H1 (cell line): ENCODE measurements around the gene ZDHHC16. TPM values are rescaled to one million over a fixed set of nuclear protein-coding genes. Genes with fewer than 3 reads are reported as not detected.

Source experiments
- CTCF ChIA-PET: fragments of 300-600 bp; sonication (Branson Sonifier 250); formaldehyde crosslinking; loops from one replicate; lab custom pipeline; 2021; ENCODE audit not compliant: partially characterized antibody; lab: Charles Lee
- POLR2A ChIA-PET: fragments of 300-600 bp; sonication (Branson Sonifier 250); formaldehyde crosslinking; loops from one replicate; lab custom pipeline; 2021; ENCODE audit warnings: inconsistent platforms; ENCODE audit not compliant: partially characterized antibody; lab: Charles Lee
- DNase-seq, 2 experiments: peaks; one replicate each; pipeline versions ENCODE4 v3.0.0 to v3.0.0-alpha.2; 2010 to 2022; ENCODE audit warnings: low spot score in 2 of 2, low read depth in 1 of 2, mixed read lengths in 1 of 2
- FAIRE-seq: peaks from 2 replicates; lab custom pipeline; 2011; peaks lifted over from hg19 to GRCh38; lab: Jason Lieb, UNC
- H2AFZ ChIP-seq: 2 replicates; pipeline ENCODE4 v1.8.1; 2012; ENCODE audit warnings: low read length, inconsistent platforms
- H2AK5ac ChIP-seq: 2 replicates; pipeline ENCODE4 v1.6.1; 2013; ENCODE audit warnings: low read depth, low read length
- H2BK120ac ChIP-seq: replicated peaks from 2 replicates; pipeline ENCODE3; 2013; ENCODE audit warnings: low read depth, low read length, inconsistent platforms
- H2BK12ac ChIP-seq: 2 replicates; pipeline ENCODE4 v1.6.1; 2013; ENCODE audit warnings: low read depth, low read length
- H2BK15ac ChIP-seq: 2 replicates; pipeline ENCODE4 v1.6.1; 2013; ENCODE audit warnings: low read length
- H2BK20ac ChIP-seq: 2 replicates; pipeline ENCODE4 v1.6.1; 2013; ENCODE audit warnings: low read length
- H2BK5ac ChIP-seq: 2 replicates; pipeline ENCODE4 v1.6.1; 2013; ENCODE audit warnings: low read depth, low read length
- H3K14ac ChIP-seq: 2 replicates; pipeline ENCODE4 v1.6.1; 2013; ENCODE audit warnings: inconsistent platforms; ENCODE audit not compliant: insufficient read length
- H3K18ac ChIP-seq: 2 replicates; pipeline ENCODE4 v1.6.1; 2013; ENCODE audit warnings: low read length; ENCODE audit errors: extremely low read depth
- H3K23ac ChIP-seq: 2 replicates; pipeline ENCODE4 v1.6.1; 2013; ENCODE audit warnings: inconsistent platforms; ENCODE audit not compliant: insufficient read length
- H3K23me2 ChIP-seq: 2 replicates; pipeline ENCODE4 v1.6.1; 2013; ENCODE audit warnings: low read depth, low read length
- H3K27ac ChIP-seq: 2 replicates; pipeline ENCODE4 v1.6.1; 2011; ENCODE audit warnings: low read depth, low read length, inconsistent platforms
- H3K27me3 ChIP-seq, 4 experiments: replicated peaks in 1 of 4; 1 replicate in 1 of 4; 2 replicates in 3 of 4; pipeline versions ENCODE4 v1.6.1 to v1.8.1; 2011 to 2013; ENCODE audit warnings: low read length in 3 of 4, mild to moderate bottlenecking in 3 of 4, inconsistent platforms in 2 of 4, mixed read lengths in 2 of 4, moderate library complexity in 1 of 4; ENCODE audit not compliant: control insufficient read depth in 3 of 4, insufficient read depth in 3 of 4; ENCODE audit errors: extremely low read depth in 1 of 4
- H3K36me3 ChIP-seq, 4 experiments: 2 replicates each; pipeline versions ENCODE4 v1.6.1 to v1.8.1; 2011 to 2013; ENCODE audit warnings: mild to moderate bottlenecking in 4 of 4, low read length in 3 of 4, moderate library complexity in 2 of 4, control low read depth in 1 of 4, inconsistent platforms in 1 of 4; ENCODE audit not compliant: insufficient read depth in 4 of 4, control insufficient read depth in 2 of 4
- H3K4ac ChIP-seq: replicated peaks from 2 replicates; pipeline ENCODE3; 2013; ENCODE audit warnings: low read length, low read depth, mixed read lengths, inconsistent platforms; ENCODE audit not compliant: insufficient read length
- H3K4me1 ChIP-seq, 4 experiments: replicated peaks in 1 of 4; 1 replicate in 1 of 4; 2 replicates in 3 of 4; pipeline versions ENCODE4 v1.6.1 to v1.8.1; 2011 to 2013; ENCODE audit warnings: low read length in 3 of 4, inconsistent platforms in 2 of 4, mixed read lengths in 1 of 4; ENCODE audit not compliant: insufficient read depth in 4 of 4, control insufficient read depth in 3 of 4
- H3K4me2 ChIP-seq, 2 experiments: 2 replicates each; pipeline versions ENCODE4 v1.6.1 to v1.8.1; 2011 to 2013; ENCODE audit warnings: low read depth in 2 of 2, low read length in 2 of 2, control low read depth in 1 of 2, inconsistent platforms in 1 of 2, mild to moderate bottlenecking in 1 of 2; ENCODE audit not compliant: insufficient read depth in 1 of 2
- H3K4me3 ChIP-seq, 4 experiments: fragments of 200-600, 300-600 bp in 1 of 4; sonication (generic), shearing (Covaris generic), sonication (Bioruptor Twin) in 1 of 4; 2 replicates each; pipeline versions ENCODE4 v1.5.1 to v1.8.1; 2011 to 2016; ENCODE audit warnings: low read length in 4 of 4, low read depth in 3 of 4, control low read depth in 2 of 4, inconsistent platforms in 2 of 4, mild to moderate bottlenecking in 2 of 4, mixed read lengths in 1 of 4, moderate library complexity in 1 of 4; ENCODE audit not compliant: insufficient read depth in 2 of 4; ENCODE audit errors: extremely low read depth in 1 of 4
- H3K56ac ChIP-seq: replicated peaks from 2 replicates; pipeline ENCODE3; 2013; ENCODE audit warnings: low read depth, mild to moderate bottlenecking, mixed read lengths, low read length, inconsistent platforms; ENCODE audit not compliant: insufficient read length
- H3K79me1 ChIP-seq: 2 replicates; pipeline ENCODE4 v1.6.1; 2013; ENCODE audit warnings: low read depth, low read length, control low read depth
- H3K79me2 ChIP-seq, 2 experiments: 2 replicates each; pipeline versions ENCODE4 v1.6.1 to v1.8.1; 2012 to 2013; ENCODE audit warnings: low read length in 2 of 2, mild to moderate bottlenecking in 2 of 2, inconsistent platforms in 1 of 2; ENCODE audit not compliant: insufficient read depth in 2 of 2, control insufficient read depth in 1 of 2
- H3K9ac ChIP-seq, 4 experiments: replicated peaks in 1 of 4; 1 replicate in 1 of 4; 2 replicates in 3 of 4; pipeline versions ENCODE4 v1.6.1 to v1.8.1; 2011 to 2013; ENCODE audit warnings: low read depth in 3 of 4, low read length in 3 of 4, control low read depth in 2 of 4, mild to moderate bottlenecking in 2 of 4, moderate library complexity in 2 of 4, inconsistent platforms in 1 of 4; ENCODE audit errors: extremely low read depth in 1 of 4
- H3K9me3 ChIP-seq, 2 experiments: 2 replicates each; pipeline versions ENCODE4 v1.6.1 to v1.8.1; 2012 to 2013; ENCODE audit warnings: mild to moderate bottlenecking in 2 of 2, moderate library complexity in 2 of 2, control low read depth in 1 of 2, inconsistent platforms in 1 of 2, low read depth in 1 of 2, low read length in 1 of 2, mixed read lengths in 1 of 2; ENCODE audit not compliant: insufficient read depth in 2 of 2
- H4K20me1 ChIP-seq, 2 experiments: replicated peaks in 1 of 2; 2 replicates each; pipeline versions ENCODE3 to v1.8.1; 2011 to 2013; ENCODE audit warnings: inconsistent platforms in 2 of 2, low read length in 2 of 2, mild to moderate bottlenecking in 1 of 2; ENCODE audit not compliant: insufficient read depth in 2 of 2, control insufficient read depth in 1 of 2
- H4K5ac ChIP-seq: 2 replicates; pipeline ENCODE4 v1.6.1; 2013; ENCODE audit warnings: low read length, low read depth, mixed read lengths, inconsistent platforms; ENCODE audit not compliant: insufficient read length
- H4K8ac ChIP-seq: 2 replicates; pipeline ENCODE4 v1.8.0; 2013; ENCODE audit warnings: mild to moderate bottlenecking, moderate library complexity, low read length, inconsistent platforms; ENCODE audit not compliant: insufficient read depth; ENCODE audit errors: extremely low read depth
- H4K91ac ChIP-seq: replicated peaks from 2 replicates; pipeline ENCODE3; 2013; ENCODE audit warnings: low read length, mixed read lengths, inconsistent platforms; ENCODE audit not compliant: insufficient read length
- ASH2L ChIP-seq: fragments of 200-600, 300-600 bp; sonication (generic); IDR thresholded peaks from one replicate; pipeline ENCODE4 v1.7.1; 2017; ENCODE audit warnings: low read length
- E2F6 ChIP-seq: IDR thresholded peaks from 2 replicates; pipeline ENCODE4 v1.6.1; 2012; ENCODE audit warnings: inconsistent platforms
- MAFK ChIP-seq: IDR thresholded peaks from 2 replicates; pipeline ENCODE4 v1.6.1; 2012; ENCODE audit warnings: low read depth, mild to moderate bottlenecking, improper control_type of control experiment, low read length
- NANOG ChIP-seq: IDR thresholded peaks from 2 replicates; pipeline ENCODE4 v1.6.1; 2011; ENCODE audit warnings: low read length, low read depth, mild to moderate bottlenecking, inconsistent platforms; ENCODE audit not compliant: insufficient read depth, poor library complexity, severe bottlenecking
- RFX5 ChIP-seq: IDR thresholded peaks from 2 replicates; pipeline ENCODE4 v1.6.1; 2011; ENCODE audit warnings: low read depth, low read length, improper control_type of control experiment, borderline replicate concordance
- SAP30 ChIP-seq: fragments of 300-600 bp; sonication (generic); IDR thresholded peaks from 2 replicates; pipeline ENCODE4 v1.7.1; 2012; ENCODE audit warnings: low read length, moderate library complexity, mild to moderate bottlenecking, inconsistent platforms; ENCODE audit not compliant: insufficient read depth, insufficient replicate concordance
- SIN3A ChIP-seq, 2 experiments: IDR thresholded peaks in 1 of 2; conservative IDR thresholded peaks in 1 of 2; 2 replicates each; pipeline ENCODE4 v1.6.1; 2011 to 2012; ENCODE audit warnings: low read length in 2 of 2, improper control_type of control experiment in 1 of 2, low read depth in 1 of 2, mild to moderate bottlenecking in 1 of 2
- SIX5 ChIP-seq: IDR thresholded peaks from 2 replicates; pipeline ENCODE4 v1.6.1; 2011; ENCODE audit warnings: mild to moderate bottlenecking, low read depth, low read length
- TAF7 ChIP-seq: optimal IDR thresholded peaks from 2 replicates; pipeline ENCODE3; 2011; ENCODE audit warnings: low read depth, mild to moderate bottlenecking, inconsistent platforms, low read length, moderate library complexity, borderline replicate concordance
- WGBS, 2 experiments: shearing (Covaris generic) in 1 of 2; methylation state at CpG; one replicate each; pipeline versions ENCODE4 v1.1.6 to v1.1.7; 2013 to 2015; ENCODE audit warnings: low lambda C conversion rate in 2 of 2, mixed read lengths in 2 of 2, inconsistent platforms in 1 of 2, low coverage in 1 of 2, missing lambda C conversion rate in 1 of 2; ENCODE audit not compliant: insufficient replicate concordance in 2 of 2, insufficient coverage in 1 of 2, insufficient read length in 1 of 2; ENCODE audit errors: extremely low coverage in 1 of 2, missing lambda C conversion rate in 1 of 2; 5-methylcytosine and 5-hydroxymethylcytosine counted together
- polyA plus RNA-seq, 7 experiments: library from polyadenylated mRNA; depleted of rRNA in 3 of 7; stranded (reverse) in 5 of 7; unstranded in 2 of 7; fragments of >200 nt in 5 of 7; fragments of 200-250 nt in 2 of 7; gene quantifications; 1 replicate in 5 of 7; 2 replicates in 1 of 7; 4 replicates in 1 of 7; pipeline versions ENCODE4 v1.2.1 to v1.2.3, GENCODE V29; 2011 to 2013; ENCODE audit warnings: missing spikeins in 2 of 7, mixed read lengths in 2 of 7
- total RNA-seq: library from RNA; stranded (reverse); fragmentation: NEBNext Ultra II Directional; extraction: Animal tissue kit (Norgen Biotek cat#: 25700); gene quantifications from 2 replicates; pipeline ENCODE4 v1.2.1, GENCODE V29; 2021
- TF ChIP-seq, protein P1 (sequence below): IDR thresholded peaks from 2 replicates; pipeline ENCODE4 v1.6.1; 2011; ENCODE audit warnings: low read length, improper control_type of control experiment

The ZDHHC16 gene
- total and polyA plus RNA-seq, 2 of the 8 experiments (the other 6 are each of a cell fraction or from before 2014, with no cell fraction given) = 45.9 to 108 TPM

DNA sequence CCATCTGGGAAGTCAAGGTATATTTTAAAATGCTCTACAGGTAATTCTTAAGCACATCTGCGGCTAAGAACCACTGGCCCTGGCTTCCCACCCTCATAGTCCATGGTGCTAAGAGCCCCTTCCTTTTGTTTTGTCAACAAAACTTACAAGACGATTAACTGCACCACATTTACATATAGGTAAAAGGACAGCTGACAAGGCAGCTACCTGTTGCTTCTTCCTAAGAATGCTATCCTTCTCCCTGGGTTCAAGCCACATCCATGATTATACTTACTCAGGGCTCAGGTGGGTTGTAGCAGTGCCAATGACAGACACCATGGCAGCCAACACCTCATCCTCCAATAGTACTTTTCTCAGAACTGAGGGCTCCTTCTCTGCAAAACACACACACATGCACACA is 16.3 kb downstream of the ZDHHC16 start:
- Histone ChIP-seq H2AK5ac (no peak overlapping the region), H3K23ac (no peak overlapping the region), H3K79me1 (no peaks in the 10 kb centered on the region; the same call in 1 of the 2 replicates), H3K36me3 (peaks cover 51 to 87% (median 80%) of the 10 kb centered on the region in 4 experiments), H2BK5ac (no peak overlapping the region), H4K8ac (no peak overlapping the region), H3K23me2 (no peaks in the 10 kb centered on the region), H3K79me2 (no peaks in the 10 kb centered on the region), H4K91ac (no peak overlapping the region), H3K9me3 (peaks cover 0 to 2% of the 10 kb centered on the region in 2 experiments; a peak in 1 of 4 replicates), H3K56ac (no peak overlapping the region), H2AFZ (no peak overlapping the region), H3K9ac (no peak overlapping the region), H2BK20ac (no peak overlapping the region), H3K4me1 (no peaks in the 10 kb centered on the region), H4K20me1 (peaks cover 0 to 10% of the 10 kb centered on the region in 2 experiments), H3K18ac (no peak overlapping the region), H2BK15ac (no peak overlapping the region), H3K4ac (no peak overlapping the region), H2BK12ac (no peak overlapping the region), H4K5ac (no peak overlapping the region), H3K4me3 (no peak overlapping the region), H3K27me3 (no peaks in the 10 kb centered on the region), H3K27ac (no peak overlapping the region)
- CTCF ChIA-PET = interaction anchor here (0.8 to 3.0 kb wide), 12 partner anchors 10 to 151 kb away, joined by 3 to 19 read pairs (median 4); partner anchors contain the start of gene RRP12
- POLR2A ChIA-PET = interaction anchor here (0.6 to 12.5 kb wide), 5 partner anchors 10 to 186 kb away, joined by 4 to 105 read pairs (median 4); no protein-coding TSS in a partner anchor
- WGBS, 2 experiments = 92% methylated on average over 2 of the region's 2 CpGs; no CpG with 5 or more reads in 1 of the 2 experiments
- no peak for FAIRE-seq
- DNase-seq = no peak
- TF ChIP-seq TAF7 (no peak), ASH2L (no peak), SAP30 (no peak), SIX5 (no peak), RFX5 (no peak), MAFK (no peak), SIN3A (conservative IDR thresholded peaks at IDR 0.05 in 1 of 2, IDR thresholded peaks at IDR 0.05 in 1 of 2; ENCODE audit: low read depth in 1 of 2, low read length in 2 of 2) (no peak), NANOG (no peak), E2F6 (no peak)
- TF ChIP-seq, protein P1, sequence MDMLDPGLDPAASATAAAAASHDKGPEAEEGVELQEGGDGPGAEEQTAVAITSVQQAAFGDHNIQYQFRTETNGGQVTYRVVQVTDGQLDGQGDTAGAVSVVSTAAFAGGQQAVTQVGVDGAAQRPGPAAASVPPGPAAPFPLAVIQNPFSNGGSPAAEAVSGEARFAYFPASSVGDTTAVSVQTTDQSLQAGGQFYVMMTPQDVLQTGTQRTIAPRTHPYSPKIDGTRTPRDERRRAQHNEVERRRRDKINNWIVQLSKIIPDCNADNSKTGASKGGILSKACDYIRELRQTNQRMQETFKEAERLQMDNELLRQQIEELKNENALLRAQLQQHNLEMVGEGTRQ = no peak
- TF ChIP-seq, all 59 proteins: peak for 0
- H3K14ac ChIP-seq = no peak overlapping the region
- H3K4me2 ChIP-seq = no peak overlapping the region
- H2BK120ac ChIP-seq = no peak overlapping the region
